NCI-H128 (cell line): ENCODE data around the gene MRPL1.

Experiments used
- DNase-seq: peaks from one replicate; lab custom pipeline; 2025; ENCODE audit not compliant: unreplicated experiment; lab: John Stamatoyannopoulos, UW

MRPL1 gene

GRCh38 chr4:77862478-77863216, at the start of gene MRPL1:
Gene MRPL1, plus strand, starts transcription at chr4:77862830. Its CDS starts 19 bp downstream, at chr4:77862849.
- peak; percentile 66 for DNase-seq

DNA sequence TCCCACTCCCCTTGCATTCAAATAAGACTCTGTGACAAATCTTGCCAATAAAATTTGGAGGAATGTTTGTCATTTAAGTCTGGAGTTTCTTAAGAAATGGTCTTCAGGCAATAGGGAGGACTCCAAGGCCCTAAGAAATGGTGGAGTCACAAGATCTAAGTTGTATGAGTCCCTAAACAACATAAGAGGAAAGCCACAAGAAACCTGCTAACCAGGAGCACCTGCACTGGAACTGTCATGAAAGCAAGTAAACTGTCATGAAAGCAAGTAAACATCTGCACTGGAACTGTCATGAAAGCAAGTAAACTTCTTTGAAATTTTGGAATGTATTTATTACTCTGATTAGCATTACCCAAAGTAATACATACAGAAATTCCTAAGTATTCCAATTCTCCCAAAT, 47.0 kb upstream of the MRPL1 start:
- DNase-seq: no peak

- no peak for DNase-seq
Measured at GRCh38 chr4:77816546-77816945, 46.1 kb upstream of the MRPL1 start.

GRCh38 chr4:77817304-77818072, 45.1 kb upstream of the MRPL1 start:
- DNase-seq: no peak

DNA sequence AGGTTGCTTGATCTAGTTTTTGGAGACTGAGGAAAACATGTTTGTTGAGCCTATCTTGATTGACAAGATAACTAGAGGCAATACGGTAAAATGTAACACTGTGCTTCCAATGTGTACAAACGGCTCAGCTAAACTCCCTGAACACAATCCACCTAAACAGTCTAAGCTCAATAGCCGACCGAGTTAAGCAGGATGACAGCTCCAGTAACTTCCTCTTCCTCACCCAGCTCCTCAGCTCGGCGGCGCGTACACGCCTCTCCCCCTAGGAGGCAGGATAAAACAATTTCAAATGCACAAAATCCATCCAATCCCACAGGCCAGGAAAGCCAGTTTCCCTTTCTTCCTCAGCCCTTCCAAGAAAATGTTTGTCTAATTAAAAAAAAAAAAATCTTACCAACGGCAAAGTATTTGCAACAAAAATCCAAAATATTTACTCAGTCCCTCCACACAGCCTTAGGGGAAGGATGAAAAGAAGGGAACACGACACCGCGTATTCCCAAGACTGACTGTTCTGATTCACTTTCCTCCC, 44.5 kb upstream of the MRPL1 start:
- peak; percentile 33 for DNase-seq

DNA sequence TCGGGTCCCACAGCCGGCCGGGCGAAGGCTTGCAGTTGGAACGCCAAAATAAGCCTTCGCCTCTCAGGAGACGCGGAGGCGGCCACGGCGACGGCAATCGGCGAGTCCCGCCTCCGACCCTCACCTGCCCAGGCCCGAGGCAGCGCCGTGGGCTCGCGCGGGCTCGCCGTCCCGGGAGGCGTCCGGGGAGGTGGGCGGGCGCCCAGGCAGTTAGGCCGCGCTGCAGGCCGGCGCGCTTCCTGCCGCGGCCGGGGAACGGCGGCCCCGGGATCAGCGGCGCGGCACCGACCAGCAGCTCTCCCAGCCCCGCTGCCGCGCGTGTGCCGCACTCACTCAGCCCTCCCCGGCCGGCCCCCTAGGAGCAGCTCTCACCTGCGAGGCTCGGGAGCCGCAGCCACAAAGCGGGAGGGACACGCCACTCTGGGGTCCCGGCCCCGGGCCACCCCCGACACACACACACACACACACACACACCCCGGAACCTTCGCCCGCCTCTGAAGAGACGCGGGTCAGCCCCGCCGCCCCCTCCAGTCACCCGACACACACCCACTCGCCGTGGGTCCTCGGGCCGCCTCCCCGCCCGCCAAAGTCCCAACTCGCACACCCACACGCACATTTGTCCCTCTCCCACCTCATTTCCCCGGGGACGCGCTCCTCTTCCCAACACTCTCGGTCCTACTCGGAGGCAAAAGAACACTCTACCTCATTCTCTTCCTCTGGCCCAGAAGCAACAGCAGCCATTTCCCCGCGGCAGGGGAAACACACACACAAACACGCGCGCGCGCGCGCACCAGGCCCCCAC, 43.8 kb upstream of the MRPL1 start, which contains the start of gene CNOT6L:
CNOT6L (minus strand) TSS at position 767 of the 802 bp plus-strand sequence; CDS start at position 707, 60 bp downstream.
- DNase-seq: no peak

DNA sequence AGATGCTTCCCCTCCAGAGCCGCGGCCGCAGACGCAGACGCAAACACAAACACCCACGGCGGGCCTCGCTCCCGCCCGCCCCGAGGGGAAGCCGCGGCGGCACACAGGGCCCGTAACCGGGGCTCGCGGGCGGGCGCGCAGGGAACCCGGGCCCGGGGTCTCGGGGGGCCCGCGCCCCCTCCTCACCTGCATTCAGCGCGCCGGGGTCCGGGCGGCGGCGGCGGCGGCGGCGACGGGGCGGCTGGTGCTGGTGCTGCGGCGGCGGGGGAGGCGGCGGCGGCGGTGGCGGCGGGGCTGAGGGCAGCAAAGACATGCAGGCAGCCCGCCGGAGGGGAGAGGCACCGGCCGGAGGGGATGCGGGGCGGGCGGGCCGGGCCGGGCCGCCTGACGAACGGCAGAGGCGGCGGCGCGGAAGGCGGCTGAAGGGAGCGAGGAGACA, 43.2 kb upstream of the MRPL1 start:
- no peak for DNase-seq

GRCh38 chr4:77819843-77820648, 42.6 kb upstream of the MRPL1 start:
- peak; percentile 67 for DNase-seq

DNA sequence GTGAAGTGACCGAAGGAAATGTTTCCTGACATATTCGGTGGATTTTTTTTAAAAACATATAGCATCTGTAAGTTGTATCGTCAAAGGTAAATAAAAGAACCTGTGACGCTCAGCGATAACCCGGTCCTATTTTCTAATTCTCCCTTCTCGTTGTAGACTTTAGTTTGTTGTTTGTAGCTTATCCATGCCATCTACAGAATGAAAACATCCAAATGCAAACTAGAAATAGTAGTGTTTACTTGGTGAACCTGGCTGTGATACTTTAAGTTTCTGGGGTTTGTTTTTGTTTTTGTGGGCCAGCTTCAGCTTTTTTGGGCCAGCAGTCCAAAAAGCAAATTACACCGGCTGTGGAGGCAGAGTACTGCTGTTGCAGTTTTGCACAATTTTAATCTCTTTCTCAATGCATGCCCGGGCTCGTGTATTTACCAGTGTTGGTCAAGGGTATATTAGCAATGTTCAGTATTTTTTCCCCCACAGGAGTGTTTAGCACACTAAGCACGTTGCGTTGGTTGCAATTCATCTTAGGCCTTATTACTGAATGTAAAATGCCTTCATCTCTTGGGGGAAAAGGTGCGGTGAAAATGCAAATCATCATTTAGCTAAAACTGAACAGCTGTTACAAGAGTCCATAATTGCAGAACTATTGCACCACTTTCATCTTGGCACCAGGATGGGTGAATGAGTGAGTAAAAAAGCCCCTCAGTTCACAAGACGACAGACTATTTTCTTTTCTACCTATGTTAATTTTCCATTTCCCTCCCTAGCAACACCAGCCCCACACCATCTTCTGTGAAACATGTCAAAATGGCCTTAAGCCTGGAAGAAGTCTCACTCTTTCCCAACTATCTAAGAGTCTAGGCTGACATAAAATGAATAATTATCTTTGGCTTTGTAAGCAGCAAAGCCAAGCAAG, 41.7 kb upstream of the MRPL1 start:
- no peak for DNase-seq

DNA sequence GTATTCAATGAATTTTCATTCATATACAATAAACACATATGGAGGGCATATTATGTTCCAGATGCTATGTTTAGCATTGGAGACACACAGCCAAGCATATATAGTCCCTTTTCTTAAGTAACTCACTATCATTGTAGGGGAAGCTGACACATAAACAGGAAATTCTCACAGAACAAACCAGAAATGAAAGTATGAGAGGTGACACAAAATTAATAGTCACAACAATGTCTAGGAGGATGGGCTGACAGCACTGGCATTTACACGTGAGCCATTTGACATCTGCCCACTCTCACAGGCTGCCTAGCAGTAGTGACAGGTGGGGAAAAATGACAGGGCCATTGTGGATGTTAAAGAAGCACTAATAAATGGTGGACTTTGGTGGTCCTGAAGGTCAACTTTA, 40.9 kb upstream of the MRPL1 start:
- DNase-seq: no peak

- DNase-seq: no peak
Measured at GRCh38 chr4:77826275-77826674, 36.4 kb upstream of the MRPL1 start.

- DNase-seq: no peak
Measured at GRCh38 chr4:77827343-77827742, 35.3 kb upstream of the MRPL1 start.

DNA sequence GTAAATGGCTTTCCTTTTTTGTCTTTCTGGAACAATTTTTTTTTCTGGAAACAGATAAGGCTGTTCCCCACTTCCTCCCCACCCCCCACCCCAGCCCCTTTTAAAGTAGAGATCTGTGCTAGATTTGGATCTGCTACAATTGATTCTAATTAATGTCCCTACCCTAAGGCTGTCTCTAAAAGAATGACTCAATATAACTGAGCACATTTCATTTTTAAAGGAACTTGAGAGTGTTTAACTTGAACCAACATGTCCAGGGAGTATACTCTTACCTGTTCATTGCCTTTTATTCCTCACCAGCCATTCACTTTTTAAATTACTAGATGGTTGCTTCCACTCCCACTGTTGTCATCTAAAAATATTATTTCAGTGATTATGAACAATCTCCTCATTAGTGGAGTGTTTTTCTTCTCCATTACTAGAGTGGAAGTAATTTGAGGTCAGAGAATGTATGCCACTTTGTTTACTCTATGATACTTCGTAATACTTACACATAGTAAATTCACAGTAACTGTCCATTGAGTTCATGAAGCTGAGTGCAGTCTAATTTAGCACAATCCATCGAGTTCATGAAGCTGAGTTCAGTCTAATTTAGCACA, 29.4 kb upstream of the MRPL1 start:
- no peak for DNase-seq

DNA sequence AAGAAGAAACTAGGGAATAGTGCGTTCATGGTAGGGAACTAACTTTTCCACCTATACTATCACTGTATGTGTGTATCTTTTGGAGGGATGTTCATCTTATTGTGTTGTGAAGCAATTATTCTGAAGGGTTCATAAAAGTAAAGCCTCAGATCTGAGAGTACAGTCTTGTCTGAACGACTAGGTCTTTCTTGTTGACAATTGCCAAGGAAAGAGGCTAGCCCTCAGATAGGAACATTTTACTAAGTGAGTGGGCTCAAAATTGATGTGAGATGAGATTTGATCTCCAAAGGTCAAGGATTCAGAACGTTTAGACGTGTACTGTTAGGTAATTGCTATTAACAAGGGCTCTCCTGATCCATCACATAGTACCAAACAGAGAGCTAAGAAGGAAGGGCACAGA, 28.2 kb upstream of the MRPL1 start:
- DNase-seq: no peak

GRCh38 chr4:77843628-77844027, 19.0 kb upstream of the MRPL1 start:
- no peak for DNase-seq

- DNase-seq: no peak
Measured at GRCh38 chr4:77844363-77844762, 18.3 kb upstream of the MRPL1 start.

- DNase-seq: no peak
Measured at GRCh38 chr4:77845400-77845799, 17.2 kb upstream of the MRPL1 start.

DNA sequence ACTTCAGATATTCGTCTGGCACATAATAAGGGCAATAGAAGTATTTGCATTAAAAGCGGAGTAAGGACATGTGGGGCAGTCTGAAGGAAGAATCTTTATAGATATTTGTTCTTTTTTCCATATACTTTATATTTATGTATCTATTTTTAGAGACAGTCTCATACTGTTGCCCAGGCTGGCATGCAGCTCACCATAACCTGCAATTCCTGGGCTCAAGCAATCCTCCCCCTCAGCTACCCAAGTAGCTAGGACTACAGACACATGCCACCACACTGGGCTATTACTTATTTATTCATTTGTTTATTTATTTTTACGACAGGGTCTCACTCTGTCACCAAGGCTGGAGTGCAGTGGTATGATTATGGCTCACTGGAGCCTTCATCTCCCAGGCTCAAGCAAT, 16.7 kb upstream of the MRPL1 start:
- no peak for DNase-seq

GRCh38 chr4:77848508-77848907, 14.1 kb upstream of the MRPL1 start:
- DNase-seq: no peak
